ENCODE results near the gene IBA57. TPM values are rescaled to one million over a fixed set of nuclear protein-coding genes. Genes with fewer than 3 reads are reported as not detected.

The IBA57 gene
- polyA plus RNA-seq, 3 donors, result 5.9 to 8.1 (median 6.1) TPM

DNA sequence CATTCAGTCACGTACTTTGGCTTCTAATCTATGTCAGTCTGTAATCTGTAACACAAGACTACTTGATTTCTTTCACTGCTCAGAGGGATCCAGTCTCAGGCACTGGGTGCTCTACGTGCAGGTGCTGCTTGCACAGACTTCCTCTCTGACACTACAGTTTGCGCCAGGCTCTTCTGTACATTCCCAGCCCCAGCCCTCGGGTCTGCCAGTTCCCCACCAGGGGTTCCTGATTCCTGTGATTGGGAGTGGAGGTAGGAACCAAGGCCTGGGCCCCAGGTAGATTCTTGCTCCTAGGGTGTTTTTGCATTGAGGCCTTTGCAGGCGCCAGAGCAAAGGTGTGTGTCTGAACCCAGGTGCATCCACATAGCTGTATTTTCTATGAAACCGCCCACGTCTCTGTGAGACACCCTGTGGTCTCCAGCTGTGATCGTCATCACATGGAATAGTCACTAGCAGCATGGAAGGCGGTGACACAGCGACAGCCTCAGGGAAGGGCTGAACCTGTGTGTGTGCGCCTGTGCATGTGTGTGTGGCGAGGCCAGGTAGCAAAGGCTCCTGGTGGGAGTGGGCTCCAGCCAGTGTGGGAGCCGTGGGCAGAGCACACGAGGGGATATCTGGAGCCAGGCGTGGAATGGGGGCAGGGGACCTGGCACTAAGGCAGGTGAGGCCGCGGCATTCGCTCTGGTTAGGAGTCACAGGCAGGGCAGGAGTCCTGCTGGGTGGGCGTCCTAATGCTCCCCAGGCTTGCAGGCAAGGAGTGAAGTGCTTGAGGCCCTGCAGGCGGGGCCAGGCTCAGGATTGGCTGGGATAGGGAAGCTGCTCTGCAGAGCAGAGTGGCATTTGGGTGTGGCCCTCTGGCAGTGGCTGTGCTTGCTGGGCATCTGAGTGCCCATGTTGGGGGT, 10.7 kb upstream of the IBA57 start:
- no peak for DNase-seq

DNA sequence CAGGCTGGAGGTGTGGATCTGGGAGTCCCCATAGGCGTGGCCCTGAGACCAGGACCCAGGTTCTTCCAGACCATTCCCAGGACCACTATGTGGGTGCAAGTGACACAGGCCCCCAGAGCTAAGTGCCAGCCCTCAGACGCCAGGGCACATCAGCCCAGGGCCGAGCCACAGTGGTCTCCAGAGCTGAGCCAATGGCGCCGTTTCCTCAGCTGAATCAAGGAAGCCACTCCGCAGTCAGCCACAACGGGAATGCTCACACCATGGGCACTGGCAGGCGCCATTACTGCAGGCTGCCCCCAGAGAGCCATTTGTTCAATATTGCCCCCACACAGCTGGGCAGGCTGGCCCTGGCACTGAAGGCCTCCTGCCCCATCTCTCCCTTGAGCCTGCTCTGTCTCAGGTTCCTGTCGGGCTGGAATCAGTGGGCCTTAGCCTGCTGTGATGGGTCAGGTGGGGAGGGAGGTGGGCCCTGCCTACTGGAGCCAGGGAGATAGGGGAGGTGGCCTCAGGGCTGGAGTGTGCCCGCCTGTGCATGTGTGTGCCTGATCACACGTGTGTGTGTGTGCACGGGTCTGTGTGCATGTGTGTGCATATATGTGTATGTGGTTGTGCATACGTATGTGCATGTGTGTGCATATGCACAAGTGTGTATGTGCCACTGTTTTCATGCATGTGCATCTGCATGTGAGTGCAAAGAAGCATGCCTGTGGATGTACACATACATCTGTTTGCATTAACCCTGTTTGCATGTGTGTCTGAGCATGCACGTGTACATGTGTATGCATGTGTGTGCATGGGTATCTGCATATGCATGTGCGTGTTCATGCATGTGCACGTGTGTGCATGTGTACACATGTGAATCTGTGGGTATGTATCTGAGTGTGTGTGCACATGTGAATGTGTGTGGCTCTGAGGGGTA, 9.7 kb upstream of the IBA57 start:
- no peak for DNase-seq

DNA sequence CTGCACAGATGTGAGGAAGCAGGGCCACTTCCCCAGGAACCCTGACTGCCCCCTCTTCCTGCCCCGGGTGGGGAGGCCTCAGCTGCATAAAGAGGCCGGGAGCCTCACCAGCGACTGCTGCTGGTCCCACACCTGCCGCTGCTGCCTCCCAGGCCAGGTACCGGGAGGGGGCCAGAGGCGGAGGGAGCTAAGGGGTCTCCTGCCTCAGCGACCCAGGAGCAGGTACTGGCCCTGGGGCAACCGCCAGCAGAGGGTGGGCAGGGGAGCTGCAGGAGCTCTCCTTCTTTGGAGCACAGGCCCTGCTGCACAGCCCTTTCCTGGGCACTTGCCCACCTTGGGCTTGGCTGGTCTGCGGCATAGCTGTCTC, 9.1 kb upstream of the IBA57 start:
- DNase-seq, result no peak

DNA sequence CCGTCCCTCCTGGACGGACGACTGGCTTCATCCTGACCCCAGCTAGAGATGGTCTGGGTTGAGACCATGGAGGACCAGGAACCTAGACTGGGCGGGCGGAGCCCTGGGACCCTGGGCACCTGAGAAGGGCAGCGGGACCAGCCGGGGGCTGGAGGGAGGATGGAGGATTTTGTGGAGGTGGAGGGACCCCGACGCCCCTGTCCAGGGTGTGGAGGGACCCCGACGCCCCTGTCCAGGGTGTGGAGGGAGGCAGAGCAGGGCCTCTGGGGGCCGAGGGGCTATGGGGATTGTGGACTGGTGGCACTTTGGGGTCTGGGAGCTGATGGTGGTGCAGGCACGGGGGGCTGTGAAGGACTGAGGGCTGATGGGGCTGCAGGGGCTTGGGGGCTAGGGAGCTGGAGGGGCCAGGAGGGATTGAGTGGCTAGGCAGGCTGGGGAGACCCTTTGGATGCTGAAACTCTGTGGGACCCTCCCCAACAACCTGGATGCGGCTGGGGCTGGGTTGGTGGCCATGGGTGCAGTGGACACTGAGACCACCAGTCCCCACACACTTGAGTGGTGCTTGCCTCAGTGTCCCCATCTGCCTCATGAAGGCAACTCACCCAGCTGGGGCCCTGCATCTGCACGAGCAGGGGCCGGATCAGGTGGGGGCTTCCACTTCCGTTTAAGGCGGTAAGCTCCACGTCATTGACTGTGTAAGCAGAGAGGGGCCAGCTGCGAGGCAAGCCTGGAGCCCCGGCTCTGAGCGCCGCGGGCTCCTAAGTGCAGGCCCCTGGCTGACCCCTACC, 8.5 kb upstream of the IBA57 start:
- no peak for DNase-seq

DNA sequence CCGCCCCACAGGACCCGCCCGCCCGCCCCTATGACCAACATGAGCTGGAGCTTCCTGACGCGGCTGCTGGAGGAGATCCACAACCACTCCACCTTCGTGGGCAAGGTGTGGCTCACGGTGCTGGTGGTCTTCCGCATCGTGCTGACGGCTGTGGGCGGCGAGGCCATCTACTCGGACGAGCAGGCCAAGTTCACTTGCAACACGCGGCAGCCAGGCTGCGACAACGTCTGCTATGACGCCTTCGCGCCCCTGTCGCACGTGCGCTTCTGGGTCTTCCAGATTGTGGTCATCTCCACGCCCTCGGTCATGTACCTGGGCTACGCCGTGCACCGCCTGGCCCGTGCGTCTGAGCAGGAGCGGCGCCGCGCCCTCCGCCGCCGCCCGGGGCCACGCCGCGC, 7.9 kb upstream of the IBA57 start:
- DNase-seq, result no peak

DNA sequence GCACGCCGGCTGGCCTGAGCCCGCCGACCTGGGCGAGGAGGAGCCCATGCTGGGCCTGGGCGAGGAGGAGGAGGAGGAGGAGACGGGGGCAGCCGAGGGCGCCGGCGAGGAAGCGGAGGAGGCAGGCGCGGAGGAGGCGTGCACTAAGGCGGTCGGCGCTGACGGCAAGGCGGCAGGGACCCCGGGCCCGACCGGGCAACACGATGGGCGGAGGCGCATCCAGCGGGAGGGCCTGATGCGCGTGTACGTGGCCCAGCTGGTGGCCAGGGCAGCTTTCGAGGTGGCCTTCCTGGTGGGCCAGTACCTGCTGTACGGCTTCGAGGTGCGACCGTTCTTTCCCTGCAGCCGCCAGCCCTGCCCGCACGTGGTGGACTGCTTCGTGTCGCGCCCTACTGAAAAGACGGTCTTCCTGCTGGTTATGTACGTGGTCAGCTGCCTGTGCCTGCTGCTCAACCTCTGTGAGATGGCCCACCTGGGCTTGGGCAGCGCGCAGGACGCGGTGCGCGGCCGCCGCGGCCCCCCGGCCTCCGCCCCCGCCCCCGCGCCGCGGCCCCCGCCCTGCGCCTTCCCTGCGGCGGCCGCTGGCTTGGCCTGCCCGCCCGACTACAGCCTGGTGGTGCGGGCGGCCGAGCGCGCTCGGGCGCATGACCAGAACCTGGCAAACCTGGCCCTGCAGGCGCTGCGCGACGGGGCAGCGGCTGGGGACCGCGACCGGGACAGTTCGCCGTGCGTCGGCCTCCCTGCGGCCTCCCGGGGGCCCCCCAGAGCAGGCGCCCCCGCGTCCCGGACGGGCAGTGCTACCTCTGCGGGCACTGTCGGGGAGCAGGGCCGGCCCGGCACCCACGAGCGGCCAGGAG, 7.2 kb upstream of the IBA57 start:
- DNase-seq, result no peak

DNA sequence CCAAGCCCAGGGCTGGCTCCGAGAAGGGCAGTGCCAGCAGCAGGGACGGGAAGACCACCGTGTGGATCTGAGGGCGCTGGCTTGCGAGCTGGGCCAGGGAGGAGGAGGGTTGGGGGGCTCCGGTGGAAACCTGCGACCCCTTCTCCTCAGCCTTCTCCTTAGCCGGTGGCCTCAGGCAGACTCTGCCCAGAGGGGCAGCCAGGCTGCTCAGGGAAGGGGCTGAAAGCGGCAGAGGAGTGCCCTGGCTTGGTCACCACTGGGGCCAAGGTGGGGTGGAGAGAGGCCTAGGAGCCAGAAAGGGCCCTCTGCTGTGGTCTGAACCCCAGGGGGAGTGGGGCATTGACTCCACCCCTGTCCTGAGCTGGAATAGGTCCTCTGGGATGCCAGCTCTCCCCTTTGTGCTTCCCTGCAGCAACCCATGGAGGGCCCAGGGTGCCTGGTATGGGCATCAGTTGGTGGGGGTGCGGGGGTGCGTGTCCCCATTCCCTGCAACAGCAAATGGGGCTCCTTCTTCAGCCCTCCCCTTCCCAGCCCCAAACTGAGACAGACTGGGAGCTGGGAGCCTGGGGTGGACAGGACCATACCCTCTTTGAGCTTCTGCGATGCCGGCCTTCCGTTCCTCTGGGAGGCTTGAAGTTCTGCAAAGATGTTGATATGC, 6.5 kb upstream of the IBA57 start:
- no peak for DNase-seq

DNA sequence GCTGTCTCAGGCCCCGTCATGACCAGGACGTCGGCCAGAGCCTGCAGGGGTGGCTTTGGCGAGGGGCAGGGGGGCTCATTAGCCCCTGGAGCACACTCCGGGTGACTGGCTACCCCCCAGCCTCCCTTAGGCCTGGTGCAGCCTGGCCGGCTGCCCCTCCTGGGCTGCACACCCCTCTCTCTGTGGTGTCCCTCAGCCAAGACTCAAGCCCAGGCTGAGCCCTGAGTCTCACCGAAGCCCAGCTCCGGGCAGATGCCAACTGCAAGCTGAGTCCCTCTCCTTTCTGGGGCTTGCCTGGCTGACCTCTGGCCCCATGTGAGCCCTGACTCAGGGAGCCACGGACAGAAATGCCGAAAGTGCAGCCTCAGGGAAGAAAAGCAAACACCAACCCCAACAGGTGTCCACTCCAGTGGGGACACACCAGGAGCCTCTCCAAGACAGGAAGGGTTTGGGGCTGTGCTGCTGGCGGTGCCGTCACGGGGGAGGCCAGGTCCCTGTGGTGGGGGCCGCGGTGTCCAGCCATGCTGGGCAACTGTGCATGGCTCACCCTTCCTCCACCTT, 5.3 kb upstream of the IBA57 start:
- no peak for DNase-seq

DNA sequence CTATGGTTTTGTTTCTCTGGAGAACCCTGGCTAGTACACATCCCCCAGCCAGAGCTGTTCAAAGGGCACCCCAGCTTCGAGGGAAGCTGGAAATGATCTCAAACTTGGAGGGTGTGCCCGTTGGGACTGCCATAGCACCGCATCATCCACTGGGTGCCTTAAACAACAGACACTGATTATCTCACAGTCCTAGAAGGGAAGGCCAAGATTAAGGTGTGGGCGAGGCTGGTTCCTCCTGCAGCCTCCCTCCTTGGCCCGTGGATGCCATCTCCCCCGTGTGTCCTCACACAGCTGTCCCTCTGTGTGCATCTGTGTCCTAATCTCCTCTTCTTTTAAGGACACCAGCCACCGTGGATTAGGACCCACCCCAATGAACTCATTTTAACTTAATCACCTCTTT, 4.2 kb upstream of the IBA57 start:
- DNase-seq, result no peak

DNA sequence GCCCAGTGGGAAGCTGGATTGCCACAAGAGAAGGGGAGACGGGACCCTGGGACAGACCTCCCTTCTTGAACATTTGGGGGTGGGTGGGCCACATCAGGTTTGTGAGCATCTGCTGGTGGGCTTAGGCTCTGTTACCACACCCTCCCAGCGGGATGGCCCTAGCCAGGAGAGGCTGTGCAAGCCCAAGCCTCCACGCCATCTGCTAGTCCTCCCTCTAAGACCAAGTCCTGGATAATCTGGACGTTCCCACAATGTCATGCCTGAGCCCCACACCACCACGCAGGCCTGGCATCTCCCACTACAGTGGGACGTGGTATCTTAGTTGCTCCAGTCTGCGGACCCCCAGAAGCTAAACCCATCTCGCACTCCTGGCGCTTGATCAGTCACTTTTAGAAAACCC, 3.7 kb upstream of the IBA57 start:
- DNase-seq, result no peak

DNA sequence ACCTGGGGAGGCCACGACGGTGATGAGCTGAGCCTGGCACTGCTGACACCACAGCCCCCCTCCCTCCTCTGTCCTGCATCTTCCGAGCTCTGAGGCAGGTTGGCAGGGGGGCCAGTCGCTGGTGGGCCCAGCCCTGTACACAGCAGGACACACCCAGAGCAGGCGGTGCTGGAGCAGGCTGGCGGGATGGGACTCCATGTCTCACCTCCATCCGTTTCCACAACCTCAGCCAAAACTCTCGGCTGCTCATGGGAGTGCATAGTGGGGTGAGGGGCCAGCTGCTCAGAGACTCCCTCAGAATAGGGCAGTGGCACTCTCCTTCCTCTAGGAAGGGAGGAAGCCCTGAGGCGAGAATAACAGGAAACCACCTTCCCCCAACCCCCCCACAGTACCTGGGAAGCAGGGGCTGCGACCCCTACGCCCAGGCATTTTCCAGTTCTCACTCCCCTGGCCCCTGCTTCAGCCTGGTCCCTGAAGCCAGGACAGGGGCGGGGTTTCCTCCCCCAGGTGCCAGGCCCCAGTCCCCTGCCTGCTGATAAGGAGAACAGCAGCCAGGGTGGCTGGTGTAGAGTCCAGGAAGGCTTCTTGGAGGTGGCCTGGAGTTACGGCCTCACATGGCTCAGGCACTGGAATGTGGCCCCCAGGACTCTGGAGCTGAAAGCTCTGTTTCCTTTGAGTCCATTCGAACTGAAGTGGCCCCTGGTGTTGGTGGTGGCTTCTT, 3.2 kb upstream of the IBA57 start:
- no peak for DNase-seq

DNA sequence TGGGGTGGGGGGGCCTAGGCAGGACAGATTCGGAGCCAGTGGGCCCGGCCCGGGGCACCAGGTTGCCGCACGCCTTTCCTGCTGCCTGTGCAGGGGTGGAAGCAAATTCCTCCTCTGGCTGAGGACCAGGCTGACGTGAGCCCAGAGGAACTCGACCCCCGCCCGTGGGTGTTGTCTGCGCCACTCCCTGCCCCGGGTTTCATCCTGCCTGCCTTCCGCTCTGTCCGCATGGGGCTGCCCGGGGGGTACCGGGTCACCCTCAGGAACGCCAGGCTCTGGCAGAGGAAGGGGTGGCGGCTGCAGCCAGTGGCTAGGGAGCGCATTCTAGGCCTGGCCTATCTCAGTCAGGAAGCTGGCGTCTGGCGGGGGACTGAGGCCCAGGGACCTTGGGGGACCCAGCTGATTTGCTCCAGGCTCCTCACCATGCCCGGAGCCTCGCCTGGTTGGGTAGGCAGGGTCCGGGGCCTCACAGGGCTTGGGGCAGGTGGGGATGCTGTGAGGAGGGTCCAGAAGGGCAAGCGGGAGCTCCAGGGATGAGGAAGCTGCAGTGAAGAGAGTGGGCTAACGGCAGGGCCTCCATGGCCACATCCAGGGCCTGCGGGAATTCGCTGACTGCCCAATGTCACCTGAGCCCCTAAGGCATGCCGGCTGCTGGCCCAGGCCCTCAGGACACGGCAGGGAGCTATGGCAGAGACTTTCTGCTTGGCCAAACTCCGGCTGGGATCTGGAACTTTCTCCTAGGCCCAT, 2.4 kb upstream of the IBA57 start:
- DNase-seq, result no peak

DNA sequence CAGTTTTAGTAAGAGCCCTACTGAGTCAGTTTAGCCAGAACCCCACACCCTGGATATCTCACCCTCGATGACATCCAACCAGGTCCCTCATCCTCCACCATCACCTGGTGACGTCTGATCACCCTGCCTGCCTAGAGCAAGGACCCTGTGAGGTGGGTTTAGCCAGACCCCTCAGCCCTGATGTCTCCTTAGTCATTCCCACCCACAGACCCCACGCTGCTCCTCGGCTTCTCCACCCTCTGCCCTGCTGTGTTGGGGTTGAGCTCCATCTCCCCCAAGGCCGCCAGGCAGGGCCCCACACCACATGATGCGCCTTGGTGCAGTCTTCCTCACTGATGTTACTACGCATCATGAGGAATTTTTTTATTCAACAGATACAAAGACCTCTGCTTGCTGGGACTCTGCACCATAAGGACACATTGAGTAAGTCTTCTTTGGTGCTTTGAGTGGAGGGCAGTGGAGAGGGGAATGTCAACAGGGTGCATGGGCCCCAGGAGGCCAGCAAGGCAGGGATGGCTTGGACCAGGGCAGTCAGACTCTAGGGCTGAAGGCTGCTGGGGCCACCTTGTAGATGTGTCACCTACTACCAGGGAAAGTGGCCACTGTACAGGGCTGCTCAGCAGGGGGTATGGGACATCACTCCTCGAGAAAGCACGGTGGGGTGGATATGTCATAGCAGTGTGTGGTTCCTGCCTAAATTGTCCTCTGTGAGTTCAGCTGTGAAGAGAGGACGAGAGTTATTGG, 1.7 kb upstream of the IBA57 start:
- DNase-seq, result no peak

DNA sequence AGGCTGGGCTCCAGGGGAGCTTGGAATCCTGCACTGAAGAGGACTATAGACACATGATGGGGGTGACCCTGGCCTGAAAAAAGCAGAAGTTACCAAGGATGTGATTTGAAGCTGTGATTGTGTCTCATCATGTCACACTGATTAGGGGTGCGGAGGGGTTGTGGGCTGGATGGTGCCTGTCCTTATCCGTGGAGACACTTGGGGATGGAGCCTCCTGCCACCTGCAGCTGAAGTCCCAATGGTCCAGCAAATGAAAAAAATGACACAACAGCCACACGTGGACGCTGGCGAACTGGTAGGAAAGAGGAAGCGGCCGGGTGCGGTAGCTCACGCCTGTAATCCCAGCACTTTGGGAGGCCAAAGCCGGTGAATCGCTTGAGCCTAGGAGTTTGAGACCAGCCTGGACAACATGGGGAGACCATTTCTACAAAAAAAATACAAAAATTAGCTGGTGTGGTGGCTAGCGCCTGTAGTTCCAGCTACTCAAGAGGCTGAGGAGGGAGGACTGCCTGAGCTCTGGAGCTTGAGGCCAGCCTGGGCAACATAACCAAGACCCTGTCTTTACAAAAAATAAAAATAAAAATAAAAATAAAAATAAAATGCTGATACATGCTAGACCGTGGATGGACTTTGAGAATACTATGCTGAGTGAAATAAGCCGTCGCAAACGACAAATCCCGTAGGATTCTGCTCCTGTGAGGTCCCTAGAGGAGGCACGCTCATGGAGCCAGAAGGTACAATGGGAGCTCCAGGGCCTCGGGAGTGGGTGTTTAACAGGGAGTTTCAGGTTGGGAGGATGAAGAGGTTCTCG, 838 bp upstream of the IBA57 start:
- DNase-seq, result no peak

DNA sequence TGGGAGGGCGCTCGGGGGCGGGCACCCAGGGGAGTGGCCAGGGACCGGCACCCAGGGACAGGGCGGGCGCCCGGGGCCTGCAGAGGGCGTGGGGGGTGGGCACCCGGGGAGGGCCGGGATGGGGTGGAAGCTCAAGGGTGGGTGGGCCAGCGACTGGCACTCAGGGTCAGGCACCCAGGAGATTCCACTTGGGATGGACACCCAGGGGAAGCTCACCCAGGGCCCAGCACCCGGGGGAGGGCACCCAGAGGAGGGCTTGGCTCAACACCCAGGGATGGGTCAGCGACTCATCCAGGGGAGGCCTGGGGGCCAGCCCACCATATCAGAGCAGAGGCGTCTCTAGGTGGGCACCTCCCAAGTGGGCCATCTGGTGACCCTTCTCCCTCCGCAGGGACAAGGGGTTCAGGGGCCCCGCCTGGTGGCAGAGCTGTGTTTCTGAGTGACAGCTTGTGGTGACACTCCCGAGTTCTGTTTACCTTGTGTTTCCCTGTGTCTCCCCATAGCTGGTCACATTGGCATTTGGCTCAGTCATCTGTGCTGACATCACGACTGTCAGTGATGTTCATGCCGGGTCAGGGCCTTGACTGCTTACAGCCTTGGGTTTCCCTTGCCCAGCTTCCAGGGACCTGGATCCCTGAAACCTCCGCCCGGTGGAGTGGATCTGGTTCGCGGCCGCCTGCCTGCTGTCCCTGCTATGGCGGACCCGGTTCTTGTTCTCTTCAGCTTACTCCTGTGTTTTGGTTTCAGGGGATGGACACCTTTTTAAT, 749 bp downstream of the IBA57 start:
- no peak for DNase-seq

DNA sequence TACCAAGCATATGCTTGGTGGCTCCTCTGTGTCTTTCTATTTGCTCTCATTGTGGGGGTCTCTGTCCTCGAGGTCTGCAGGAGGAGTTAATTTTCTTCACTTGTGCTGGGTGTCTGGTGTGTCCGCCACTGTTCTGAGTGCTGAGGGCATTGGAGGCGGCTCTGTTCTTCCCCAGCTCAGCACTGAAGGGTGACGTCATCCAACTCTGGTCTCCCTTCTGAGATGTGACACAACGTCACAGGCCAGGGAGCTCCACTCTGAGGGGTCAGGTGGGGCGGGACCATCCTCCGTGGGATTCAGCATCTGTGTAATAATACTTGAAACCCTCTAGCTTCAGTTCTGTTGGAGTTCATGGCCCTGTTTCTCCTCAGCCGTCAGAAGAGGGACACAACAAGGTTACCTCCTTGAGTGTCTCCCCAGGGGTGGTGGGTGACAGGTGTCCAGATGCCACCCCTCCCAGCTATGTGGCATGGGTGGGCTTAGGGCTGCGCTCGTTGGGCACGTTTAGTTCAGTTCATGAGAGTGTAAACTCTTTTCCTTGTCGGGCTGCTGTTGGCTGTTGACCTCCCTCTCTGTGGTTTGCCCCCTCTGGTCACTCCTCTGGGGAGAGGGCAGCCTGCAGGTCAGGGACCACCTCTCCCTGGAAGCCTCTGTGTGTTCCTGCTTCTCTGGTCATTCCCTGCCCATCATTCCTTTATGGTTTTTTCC, 3.1 kb downstream of the IBA57 start:
- no peak for DNase-seq
